Esophagus muscularis mucosa (tissue), 4 donors: ENCODE data around the gene BMS1. TPM values are rescaled to one million over a fixed set of nuclear protein-coding genes. Genes with fewer than 3 reads are reported as not detected.
"Not testable (repeated sequence)": the region's sequence is repeated elsewhere in the genome, so short reads cannot be mapped to it uniquely, and the experiment has no call there.

Experiments
- DNase-seq: peaks from one replicate; pipeline ENCODE4 v3.0.0-alpha.2; 2017; ENCODE audit errors: extremely low spot score
- H3K27ac ChIP-seq, 4 donors: fragments of 200-600 bp; sonication (generic); replicated peaks in 1 of 4; 1 replicate in 3 of 4; 2 replicates in 1 of 4; pipeline ENCODE4 v1.5.1; 2016 to 2019; ENCODE audit warnings: mild to moderate bottlenecking in 1 of 4
- H3K27me3 ChIP-seq, 4 donors: fragments of 200-600 bp; sonication (generic); one replicate each; pipeline versions ENCODE4 v1.5.1 to v1.6.0; 2016 to 2019
- H3K36me3 ChIP-seq, 4 donors: fragments of 200-600 bp; sonication (generic); one replicate each; pipeline ENCODE4 v1.5.1; 2016 to 2019
- H3K4me1 ChIP-seq, 4 donors: fragments of 200-600 bp; sonication (generic); one replicate each; pipeline ENCODE4 v1.5.1; 2016 to 2019
- H3K4me3 ChIP-seq, 4 donors: fragments of 200-600 bp; sonication (generic); 1 replicate in 2 of 4; 2 replicates in 2 of 4; pipeline ENCODE4 v1.5.1; 2016 to 2019; ENCODE audit warnings: mild to moderate bottlenecking in 4 of 4, moderate library complexity in 1 of 4
- H3K9me3 ChIP-seq, 4 donors: fragments of 200-600 bp; sonication (generic); 1 replicate in 3 of 4; 2 replicates in 1 of 4; pipeline ENCODE4 v1.5.1; 2016 to 2019
- CTCF ChIP-seq, 3 experiments: fragments of 200-600 bp in 2 of 3; fragments of 450-650 bp in 1 of 3; sonication (generic) in 2 of 3; IDR thresholded peaks; one replicate each; pipeline ENCODE4 v1.5.1; 2017 to 2019; ENCODE audit warnings: antibody characterized with exemption in 3 of 3, mild to moderate bottlenecking in 2 of 3, moderate library complexity in 1 of 3
- EP300 ChIP-seq: sonication (generic); formaldehyde crosslinking; IDR thresholded peaks from one replicate; pipeline ENCODE4 v1.6.1; 2017; ENCODE audit warnings: antibody characterized with exemption
- POLR2A ChIP-seq: fragments of 450-650 bp; IDR thresholded peaks from one replicate; pipeline ENCODE4 v1.6.1; 2017; ENCODE audit warnings: antibody characterized with exemption, moderate library complexity, mild to moderate bottlenecking, low read depth
- POLR2AphosphoS5 ChIP-seq, 2 donors: sonication (generic); formaldehyde crosslinking; IDR thresholded peaks; one replicate each; pipeline ENCODE4 v1.6.1; 2017; ENCODE audit warnings: antibody characterized with exemption in 2 of 2
- WGBS: methylation state at CpG from one replicate; pipeline ENCODE4 v1.1.5; 2018; 5-methylcytosine and 5-hydroxymethylcytosine counted together
- intact Hi-C: fragments of 100-400 bp; cut with DNase I; formaldehyde crosslinking; loops from one replicate; pipeline ENCODE4 v1.15.1; 2023
- total RNA-seq, 4 donors: library from RNA; depleted of rRNA; stranded (reverse); fragments of >200 nt; gene quantifications; one replicate each; pipeline versions ENCODE4 v1.1.0 to v1.2.1, GENCODE V29; 2016

Gene BMS1, protein sequence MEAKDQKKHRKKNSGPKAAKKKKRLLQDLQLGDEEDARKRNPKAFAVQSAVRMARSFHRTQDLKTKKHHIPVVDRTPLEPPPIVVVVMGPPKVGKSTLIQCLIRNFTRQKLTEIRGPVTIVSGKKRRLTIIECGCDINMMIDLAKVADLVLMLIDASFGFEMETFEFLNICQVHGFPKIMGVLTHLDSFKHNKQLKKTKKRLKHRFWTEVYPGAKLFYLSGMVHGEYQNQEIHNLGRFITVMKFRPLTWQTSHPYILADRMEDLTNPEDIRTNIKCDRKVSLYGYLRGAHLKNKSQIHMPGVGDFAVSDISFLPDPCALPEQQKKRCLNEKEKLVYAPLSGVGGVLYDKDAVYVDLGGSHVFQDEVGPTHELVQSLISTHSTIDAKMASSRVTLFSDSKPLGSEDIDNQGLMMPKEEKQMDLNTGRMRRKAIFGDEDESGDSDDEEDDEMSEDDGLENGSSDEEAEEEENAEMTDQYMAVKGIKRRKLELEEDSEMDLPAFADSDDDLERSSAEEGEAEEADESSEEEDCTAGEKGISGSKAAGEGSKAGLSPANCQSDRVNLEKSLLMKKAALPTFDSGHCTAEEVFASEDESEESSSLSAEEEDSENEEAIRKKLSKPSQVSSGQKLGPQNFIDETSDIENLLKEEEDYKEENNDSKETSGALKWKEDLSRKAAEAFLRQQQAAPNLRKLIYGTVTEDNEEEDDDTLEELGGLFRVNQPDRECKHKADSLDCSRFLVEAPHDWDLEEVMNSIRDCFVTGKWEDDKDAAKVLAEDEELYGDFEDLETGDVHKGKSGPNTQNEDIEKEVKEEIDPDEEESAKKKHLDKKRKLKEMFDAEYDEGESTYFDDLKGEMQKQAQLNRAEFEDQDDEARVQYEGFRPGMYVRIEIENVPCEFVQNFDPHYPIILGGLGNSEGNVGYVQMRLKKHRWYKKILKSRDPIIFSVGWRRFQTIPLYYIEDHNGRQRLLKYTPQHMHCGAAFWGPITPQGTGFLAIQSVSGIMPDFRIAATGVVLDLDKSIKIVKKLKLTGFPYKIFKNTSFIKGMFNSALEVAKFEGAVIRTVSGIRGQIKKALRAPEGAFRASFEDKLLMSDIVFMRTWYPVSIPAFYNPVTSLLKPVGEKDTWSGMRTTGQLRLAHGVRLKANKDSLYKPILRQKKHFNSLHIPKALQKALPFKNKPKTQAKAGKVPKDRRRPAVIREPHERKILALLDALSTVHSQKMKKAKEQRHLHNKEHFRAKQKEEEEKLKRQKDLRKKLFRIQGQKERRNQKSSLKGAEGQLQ
- total RNA-seq, result 10 to 100 TPM; 10.4 to 14.6 (median 14.3) TPM

DNA sequence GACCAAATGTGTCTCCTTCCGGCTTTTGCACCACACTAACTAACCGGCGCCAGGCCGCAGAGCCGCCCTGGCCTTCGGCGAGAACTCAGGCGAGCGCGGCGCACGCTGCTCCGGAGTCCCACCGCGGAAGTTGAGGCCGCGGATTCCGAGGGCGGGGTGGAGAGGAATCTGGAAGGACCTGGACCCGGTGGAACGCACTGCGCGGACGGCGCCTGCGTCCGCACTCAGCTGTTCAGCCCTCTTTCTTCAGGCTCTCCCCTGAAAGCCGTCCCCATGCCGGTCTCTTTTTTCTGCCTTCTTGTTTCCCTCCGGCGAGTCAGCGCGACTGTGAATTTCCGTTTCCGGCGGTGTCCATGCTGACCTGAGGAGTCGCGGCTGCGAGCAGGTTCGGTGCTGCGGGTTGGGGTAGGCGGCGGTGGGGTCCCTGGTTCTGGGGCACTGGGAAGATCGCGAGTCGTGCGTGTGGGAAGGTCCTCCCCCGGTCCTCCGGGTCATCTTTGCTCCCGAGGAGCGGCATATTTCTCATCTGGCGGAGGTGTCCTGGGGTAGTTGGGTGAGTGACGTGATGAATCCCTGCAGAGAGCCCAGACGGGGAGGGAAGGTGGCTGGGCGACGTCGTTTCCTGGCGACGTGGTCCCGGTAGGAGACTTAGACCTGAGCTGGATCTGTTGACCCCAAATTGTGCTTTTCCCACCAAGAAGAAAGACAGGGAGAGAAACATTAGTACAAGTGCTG lies at the start of gene BMS1:
TSS of gene BMS1 (plus strand) at position 350 of the 735 bp plus-strand sequence. CDS start 1,600 bp downstream, outside the sequence.
- Histone ChIP-seq H3K9me3 (no peaks in the 10 kb centered on the region), H3K27me3 (peaks cover 0 to 3% (median 0%) of the 10 kb centered on the region in 4 donors), H3K4me3 (peak within 1 kb of the TSS; percentile 67 to 77 (median 74)), H3K36me3 (peaks cover 12 to 36% (median 31%) of the 10 kb centered on the region in 4 donors), H3K4me1 (peaks cover 15 to 23% (median 20%) of the 10 kb centered on the region in 4 donors), H3K27ac (peak within 1 kb of the TSS; percentile 89 to 94 (median 90))
- intact Hi-C loops, result loop anchor here (5.0 to 10.0 kb wide), 2 partner anchors 148 to 230 kb away; partner anchors contain the start of gene ZNF33B
- TF ChIP-seq POLR2A (peak; percentile 28), POLR2AphosphoS5 (IDR thresholded peaks at IDR 0.05) (peak; percentile 84 to 89), CTCF (IDR thresholded peaks at IDR 0.05) (peak in 1 of 3 experiments; percentile 14), EP300 (no peak)
- WGBS, result under 1% methylated on average over 53 of the region's 60 CpGs
- DNase-seq, result peak; percentile 97

DNA sequence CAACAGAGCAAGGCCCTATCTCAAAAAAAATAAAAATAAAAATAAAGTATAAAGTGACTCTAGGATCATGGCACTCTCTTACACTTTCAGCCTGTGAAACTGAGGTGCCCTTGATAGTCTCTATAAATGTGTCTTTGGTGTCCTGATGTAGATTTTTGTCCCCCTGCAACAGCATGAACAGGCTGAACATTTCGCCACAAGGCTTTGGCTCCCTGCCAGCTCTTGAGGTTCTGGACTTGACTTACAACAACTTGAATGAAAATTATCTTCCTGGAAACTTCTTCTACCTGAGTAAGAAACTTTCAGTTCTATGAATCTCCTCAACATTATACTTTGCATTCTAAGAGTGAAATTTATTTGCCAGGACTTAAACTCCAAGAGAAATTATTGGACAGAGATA lies 48.1 kb upstream of the BMS1 start:
- H3K9me3 ChIP-seq, result no peaks in the 10 kb centered on the region
- intact Hi-C loops, result no loop called here
- 40% methylated on average over 1 of the region's 1 CpG for WGBS
- H3K4me3 ChIP-seq, result no peak overlapping the region
- H3K36me3 ChIP-seq, result no peaks in the 10 kb centered on the region
- H3K27me3 ChIP-seq, result peaks cover 0 to 40% (median 0%) of the 10 kb centered on the region in 4 donors
- no peaks in the 10 kb centered on the region for H3K4me1 ChIP-seq
- DNase-seq, result peak; percentile 53
- no peak overlapping the region for H3K27ac ChIP-seq
- no peak for TF ChIP-seq EP300
- no peak for TF ChIP-seq CTCF (IDR thresholded peaks at IDR 0.05)
- no peak for TF ChIP-seq POLR2AphosphoS5 (IDR thresholded peaks at IDR 0.05)
- TF ChIP-seq POLR2A, result no peak

DNA sequence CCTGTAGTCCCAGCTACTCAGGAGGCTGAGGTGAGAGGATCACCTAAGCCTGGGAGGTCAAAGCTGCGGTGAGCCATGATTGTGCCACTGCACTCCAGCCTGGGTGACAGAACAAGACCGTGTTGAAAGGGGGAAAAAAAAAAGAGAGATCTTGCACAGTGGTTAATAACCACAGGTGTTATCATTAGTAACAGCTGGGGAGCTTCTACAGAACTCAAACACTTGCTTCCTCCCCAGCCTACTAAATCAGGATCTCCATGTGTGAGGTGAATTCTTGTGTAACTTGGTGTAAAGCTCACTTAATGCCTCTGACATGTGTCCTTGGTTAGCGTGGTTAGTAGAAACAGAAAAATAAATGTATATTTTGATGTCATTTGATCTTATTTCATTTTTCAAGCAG lies 43.9 kb upstream of the BMS1 start:
- intact Hi-C loops, result no loop called here
- Histone ChIP-seq H3K27me3 (peaks cover 0 to 16% (median 0%) of the 10 kb centered on the region in 4 donors), H3K36me3 (no peaks in the 10 kb centered on the region), H3K9me3 (peaks cover 0 to 17% (median 7%) of the 10 kb centered on the region in 4 donors), H3K4me1 (no peaks in the 10 kb centered on the region), H3K4me3 (no peak overlapping the region), H3K27ac (no peak overlapping the region)
- no peak for TF ChIP-seq POLR2AphosphoS5 (IDR thresholded peaks at IDR 0.05)
- no peak for DNase-seq
- 62% methylated on average over 3 of the region's 3 CpGs for WGBS

DNA sequence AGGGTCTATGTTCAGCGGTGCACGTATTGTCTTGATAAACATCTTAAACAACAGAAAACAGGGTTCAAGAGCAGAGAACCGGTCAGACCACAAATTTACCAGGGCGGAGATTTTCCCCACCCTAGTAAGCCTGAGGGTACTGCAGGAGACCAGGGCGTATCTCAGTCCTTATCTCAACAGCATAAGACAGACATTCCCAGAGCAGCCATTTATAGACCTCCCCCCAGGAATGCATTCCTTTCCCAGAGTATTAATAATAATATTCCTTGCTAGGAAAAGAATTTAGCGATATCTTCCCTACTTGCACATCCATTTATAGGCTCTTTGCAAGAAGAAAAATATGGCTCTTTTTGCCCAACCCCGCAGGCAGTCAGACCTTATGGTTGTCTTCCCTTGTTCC lies 41.1 kb upstream of the BMS1 start:
- H3K27ac ChIP-seq, DNase-seq, H3K4me3 ChIP-seq, H3K36me3 ChIP-seq, H3K4me1 ChIP-seq, intact Hi-C loops: not testable (repeated sequence)
- Histone ChIP-seq H3K9me3 (peaks cover 0 to 17% (median 7%) of the 10 kb centered on the region in 4 donors), H3K27me3 (peaks cover 0 to 35% (median 0%) of the 10 kb centered on the region in 4 donors)
- 91% methylated on average over 7 of the region's 7 CpGs for WGBS

DNA sequence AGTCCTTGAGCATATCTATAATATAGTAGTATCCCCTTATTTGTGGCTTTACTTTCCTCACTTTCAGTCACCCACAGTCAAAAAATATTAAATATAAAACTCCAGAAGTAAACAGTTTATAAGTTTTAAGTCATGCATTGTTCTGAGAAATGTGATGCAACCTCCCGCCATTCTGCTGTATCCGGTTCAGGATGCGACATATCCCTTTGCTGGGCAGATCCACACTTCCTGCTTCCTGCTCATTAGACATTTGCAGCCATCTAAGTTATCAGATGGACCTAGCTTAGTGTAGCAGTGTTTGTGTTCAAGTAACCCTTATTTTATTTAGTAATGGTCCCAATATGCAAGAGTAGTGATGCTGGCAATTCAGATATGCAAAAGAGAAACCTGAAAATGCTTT lies 38.9 kb upstream of the BMS1 start:
- DNase-seq, result peak; percentile 29
- intact Hi-C loops, result no loop called here
- TF ChIP-seq POLR2AphosphoS5 (IDR thresholded peaks at IDR 0.05), result no peak
- no peak for TF ChIP-seq CTCF (IDR thresholded peaks at IDR 0.05)
- TF ChIP-seq POLR2A, result no peak
- TF ChIP-seq EP300, result no peak
- Histone ChIP-seq H3K9me3 (peaks cover 0 to 17% (median 7%) of the 10 kb centered on the region in 4 donors), H3K4me3 (no peak overlapping the region), H3K27ac (no peak overlapping the region), H3K4me1 (no peaks in the 10 kb centered on the region), H3K27me3 (peaks cover 0 to 38% (median 0%) of the 10 kb centered on the region in 4 donors), H3K36me3 (no peaks in the 10 kb centered on the region)
- WGBS, result 70% methylated on average over 3 of the region's 3 CpGs
